ENCODE results near the gene RAD51B.

RAD51B gene

DNA sequence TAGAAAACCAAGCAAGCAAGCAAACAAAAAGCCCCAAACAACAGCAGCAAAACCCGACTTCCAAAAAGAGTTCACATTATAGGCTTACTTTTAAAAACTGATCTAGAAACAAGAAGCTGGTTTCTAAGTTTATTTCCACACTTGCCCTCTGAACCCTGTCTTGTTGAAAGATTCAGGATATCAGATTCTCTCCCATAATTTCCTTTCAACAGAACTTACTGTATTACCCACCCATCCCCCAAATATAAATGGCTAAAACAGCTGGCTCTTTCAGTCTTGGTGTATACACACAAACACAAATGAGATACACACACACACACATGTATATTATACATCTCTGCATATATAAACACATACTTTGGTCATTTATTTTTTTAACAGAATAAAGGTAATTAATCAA is 512.4 kb downstream of the RAD51B start:
- TF ChIP-seq, protein P1, sequence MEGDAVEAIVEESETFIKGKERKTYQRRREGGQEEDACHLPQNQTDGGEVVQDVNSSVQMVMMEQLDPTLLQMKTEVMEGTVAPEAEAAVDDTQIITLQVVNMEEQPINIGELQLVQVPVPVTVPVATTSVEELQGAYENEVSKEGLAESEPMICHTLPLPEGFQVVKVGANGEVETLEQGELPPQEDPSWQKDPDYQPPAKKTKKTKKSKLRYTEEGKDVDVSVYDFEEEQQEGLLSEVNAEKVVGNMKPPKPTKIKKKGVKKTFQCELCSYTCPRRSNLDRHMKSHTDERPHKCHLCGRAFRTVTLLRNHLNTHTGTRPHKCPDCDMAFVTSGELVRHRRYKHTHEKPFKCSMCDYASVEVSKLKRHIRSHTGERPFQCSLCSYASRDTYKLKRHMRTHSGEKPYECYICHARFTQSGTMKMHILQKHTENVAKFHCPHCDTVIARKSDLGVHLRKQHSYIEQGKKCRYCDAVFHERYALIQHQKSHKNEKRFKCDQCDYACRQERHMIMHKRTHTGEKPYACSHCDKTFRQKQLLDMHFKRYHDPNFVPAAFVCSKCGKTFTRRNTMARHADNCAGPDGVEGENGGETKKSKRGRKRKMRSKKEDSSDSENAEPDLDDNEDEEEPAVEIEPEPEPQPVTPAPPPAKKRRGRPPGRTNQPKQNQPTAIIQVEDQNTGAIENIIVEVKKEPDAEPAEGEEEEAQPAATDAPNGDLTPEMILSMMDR (conservative IDR thresholded peaks at IDR 0.05; ENCODE audit: low read depth, low read length): no peak
- no peak for DNase-seq (ENCODE audit: low read depth)
- no peak overlapping the region for H3K4me3 ChIP-seq (ENCODE audit: low read length)

DNA sequence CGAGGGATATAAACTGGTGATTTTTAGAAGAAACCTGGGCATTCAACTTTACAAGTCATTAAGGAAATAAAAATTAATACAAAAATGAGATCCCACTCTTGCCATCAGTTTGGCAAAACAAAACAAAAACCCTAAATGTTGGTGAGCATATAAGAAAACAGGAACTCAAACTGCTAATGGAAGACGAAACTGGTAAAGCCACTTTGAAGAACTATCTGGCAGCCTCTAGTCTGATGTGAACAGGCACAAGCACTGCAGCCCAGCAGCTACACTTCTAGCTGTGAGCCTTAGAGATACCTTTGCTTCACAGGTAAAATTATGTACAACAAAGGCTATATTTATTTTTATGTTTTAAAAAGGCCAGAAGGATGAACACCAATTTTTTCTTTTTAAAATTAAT is 513.7 kb downstream of the RAD51B start:
- no peak overlapping the region for H3K4me3 ChIP-seq (ENCODE audit: low read length)
- TF ChIP-seq, protein P1 (conservative IDR thresholded peaks at IDR 0.05; ENCODE audit: low read depth, low read length): no peak
- DNase-seq (ENCODE audit: low read depth): no peak

DNA sequence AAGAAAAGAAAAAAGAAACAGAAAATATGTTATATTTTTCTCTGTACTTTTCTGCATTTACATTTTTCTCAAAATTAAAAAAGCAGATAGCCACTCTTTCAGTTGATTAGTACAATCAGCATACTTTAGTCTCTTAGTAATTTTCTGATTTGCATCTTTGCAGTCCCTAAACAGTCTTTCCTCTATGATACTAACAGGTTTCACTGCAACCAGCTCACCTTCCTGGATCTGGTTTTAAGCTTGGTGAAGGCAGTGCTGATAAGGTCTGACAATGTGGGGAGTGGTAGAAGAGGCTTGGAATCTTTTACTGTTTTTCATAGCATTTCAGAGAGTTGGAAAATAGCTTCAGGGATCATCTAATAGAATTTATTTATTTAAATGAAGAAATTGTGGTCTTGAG is 515.7 kb downstream of the RAD51B start:
- TF ChIP-seq, protein P1 (conservative IDR thresholded peaks at IDR 0.05; ENCODE audit: low read depth, low read length): no peak
- no peak overlapping the region for H3K4me3 ChIP-seq (ENCODE audit: low read length)
- no peak for DNase-seq (ENCODE audit: low read depth)

DNA sequence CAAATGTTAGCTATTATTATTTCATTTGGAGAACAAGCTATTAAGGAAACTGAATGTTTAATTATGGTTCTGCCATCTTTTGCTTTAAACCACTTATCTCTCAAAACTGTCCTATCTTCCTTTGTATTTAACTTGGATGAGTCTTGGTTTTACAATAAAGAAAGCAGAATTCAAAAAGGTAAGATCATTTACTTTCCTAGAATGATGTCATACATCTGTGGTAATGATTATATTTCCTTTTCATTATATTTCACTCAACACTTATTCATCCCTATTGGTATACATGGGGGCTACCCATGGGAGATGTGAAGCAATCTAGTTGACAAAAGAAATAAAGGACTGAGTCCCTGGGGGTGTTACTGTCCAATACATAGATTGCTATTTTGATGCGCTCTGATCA is 516.6 kb downstream of the RAD51B start:
- no peak overlapping the region for H3K4me3 ChIP-seq (ENCODE audit: low read length)
- DNase-seq (ENCODE audit: low read depth): no peak
- TF ChIP-seq, protein P1 (conservative IDR thresholded peaks at IDR 0.05; ENCODE audit: low read depth, low read length): no peak

DNA sequence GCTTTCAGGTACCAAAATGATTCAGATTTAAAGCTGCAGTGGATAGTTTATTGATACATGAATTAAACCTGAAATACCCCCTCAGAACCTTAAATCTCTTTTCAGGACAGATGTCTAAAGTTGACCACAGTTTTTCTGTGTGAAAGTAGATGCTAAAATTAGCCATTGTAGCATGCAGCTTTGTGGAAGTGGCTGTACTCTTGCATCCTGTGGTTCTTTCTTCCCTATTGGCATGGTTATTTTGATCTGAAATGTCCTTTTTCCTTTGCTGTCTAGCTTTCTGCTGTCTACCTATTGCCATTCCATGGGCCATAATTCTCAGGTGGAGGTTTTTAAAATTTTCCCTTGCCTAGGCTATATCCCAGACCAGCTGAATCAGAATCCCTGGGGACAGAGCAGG is 517.7 kb downstream of the RAD51B start:
- TF ChIP-seq, protein P1 (conservative IDR thresholded peaks at IDR 0.05; ENCODE audit: low read depth, low read length): no peak
- DNase-seq (ENCODE audit: low read depth): no peak

DNA sequence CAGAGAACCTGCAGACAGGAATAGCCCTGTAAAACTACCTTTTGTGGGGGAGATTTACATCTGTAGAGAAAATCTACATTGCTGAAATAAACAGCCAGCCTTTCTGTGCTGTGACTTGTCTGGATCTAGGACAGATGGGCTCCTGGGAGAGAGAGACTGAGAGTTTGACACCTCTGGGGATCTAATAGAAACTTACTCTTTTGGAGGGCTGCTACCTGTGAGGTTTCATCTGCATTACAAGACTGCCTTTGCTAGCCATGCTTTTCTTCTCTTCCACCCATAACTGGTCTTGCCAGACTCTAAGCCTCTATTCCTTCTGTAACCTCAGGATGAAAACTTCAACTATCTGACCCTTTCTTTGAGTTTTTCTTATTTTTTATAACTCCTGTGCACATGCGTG is 520.7 kb downstream of the RAD51B start:
- no peak overlapping the region for H3K4me3 ChIP-seq (ENCODE audit: low read length)
- DNase-seq (ENCODE audit: low read depth): no peak
- TF ChIP-seq, protein P1 (conservative IDR thresholded peaks at IDR 0.05; ENCODE audit: low read depth, low read length): no peak

More for the DNA sequence above, 517.7 kb downstream of the RAD51B start:
- no peak overlapping the region for H3K4me3 ChIP-seq (ENCODE audit: low read length)

DNA sequence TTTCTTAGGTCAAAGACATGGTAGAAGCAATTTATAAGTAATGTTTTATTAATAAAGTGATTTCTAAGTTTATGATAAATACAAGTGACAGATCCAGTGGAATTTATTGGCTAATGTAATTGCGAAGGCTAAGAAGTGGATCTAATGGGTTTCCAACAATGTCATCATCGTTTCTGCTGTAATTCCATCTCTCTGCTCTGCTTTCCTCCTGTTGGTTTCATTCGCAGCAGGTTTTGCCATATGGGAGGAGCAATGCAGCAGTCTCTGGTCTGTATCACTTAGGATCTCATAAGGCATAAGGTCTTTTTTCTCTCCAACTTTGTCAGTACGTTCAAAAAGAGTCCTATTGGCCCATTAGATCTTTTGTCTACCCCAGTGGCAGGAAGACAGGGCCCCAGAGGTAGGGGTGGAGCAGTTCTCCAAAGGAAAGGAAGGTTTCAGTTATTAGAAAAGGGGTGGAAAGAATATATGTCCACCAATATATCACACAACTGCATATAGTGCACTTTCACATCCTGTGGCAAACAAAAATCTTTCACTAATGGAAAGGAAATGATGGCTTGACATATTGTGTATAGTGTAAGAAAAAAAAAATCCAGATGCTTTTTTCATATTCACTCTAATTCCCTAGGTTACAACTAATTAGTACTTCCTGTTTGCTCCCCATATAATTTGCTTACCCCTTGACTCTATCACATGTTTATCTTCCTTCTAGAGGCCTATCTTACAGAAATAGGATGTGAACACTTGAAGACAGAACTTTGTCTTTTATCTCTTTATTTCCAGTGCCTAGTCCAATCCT is 522.0 kb downstream of the RAD51B start:
- no peak overlapping the region for H3K4me3 ChIP-seq (ENCODE audit: low read length)
- TF ChIP-seq, protein P1 (conservative IDR thresholded peaks at IDR 0.05; ENCODE audit: low read depth, low read length): no peak
- no peak for DNase-seq (ENCODE audit: low read depth)
